NCI-H2196 (cell line): ENCODE results near the gene CTNNA3.
"Not testable (repeated sequence)": the region's sequence is repeated elsewhere in the genome, so short reads cannot be mapped to it uniquely, and the experiment has no call there.

Experiments
- DNase-seq: peaks from one replicate; lab custom pipeline; 2025; ENCODE audit not compliant: unreplicated experiment; lab: John Stamatoyannopoulos, UW

The CTNNA3 gene

GRCh38 chr10:66463611-66464010 lies 1232.4 kb downstream of the CTNNA3 start:
- no peak for DNase-seq

GRCh38 chr10:66457629-66458028 lies 1238.4 kb downstream of the CTNNA3 start:
- no peak for DNase-seq

GRCh38 chr10:66455304-66455703 lies 1240.7 kb downstream of the CTNNA3 start:
- DNase-seq: no peak

GRCh38 chr10:66440568-66440967 lies 1255.4 kb downstream of the CTNNA3 start:
- no peak for DNase-seq

- no peak for DNase-seq
Measured at GRCh38 chr10:66414943-66415342, 1281.1 kb downstream of the CTNNA3 start.

GRCh38 chr10:66405566-66405965 lies 1290.4 kb downstream of the CTNNA3 start:
- no peak for DNase-seq

GRCh38 chr10:66398669-66399068 lies 1297.3 kb downstream of the CTNNA3 start:
- no peak for DNase-seq

- no peak for DNase-seq
Measured at GRCh38 chr10:66394342-66395063, 1301.5 kb downstream of the CTNNA3 start.

GRCh38 chr10:66390926-66391325 lies 1305.1 kb downstream of the CTNNA3 start:
- DNase-seq: no peak

GRCh38 chr10:66381045-66381444 lies 1315.0 kb downstream of the CTNNA3 start:
- DNase-seq: no peak

GRCh38 chr10:66378117-66378876 lies 1317.7 kb downstream of the CTNNA3 start:
- no peak for DNase-seq

GRCh38 chr10:66368146-66368545 lies 1327.8 kb downstream of the CTNNA3 start:
- DNase-seq: no peak

GRCh38 chr10:66366163-66366562 lies 1329.8 kb downstream of the CTNNA3 start:
- no peak for DNase-seq

GRCh38 chr10:66365686-66366085 lies 1330.3 kb downstream of the CTNNA3 start:
- DNase-seq: no peak

GRCh38 chr10:66362522-66362921 lies 1333.5 kb downstream of the CTNNA3 start:
- DNase-seq: no peak

GRCh38 chr10:66353822-66354221 lies 1342.2 kb downstream of the CTNNA3 start:
- not testable (repeated sequence) for DNase-seq

- no peak for DNase-seq
Measured at GRCh38 chr10:66353422-66353821, 1342.6 kb downstream of the CTNNA3 start.

GRCh38 chr10:66350622-66351399 lies 1345.2 kb downstream of the CTNNA3 start:
- no peak for DNase-seq

- DNase-seq: no peak
Measured at GRCh38 chr10:66349726-66350125, 1346.3 kb downstream of the CTNNA3 start.

GRCh38 chr10:66349076-66349475 lies 1346.9 kb downstream of the CTNNA3 start:
- DNase-seq: no peak

GRCh38 chr10:66337211-66337610 lies 1358.8 kb downstream of the CTNNA3 start:
- DNase-seq: no peak

- no peak for DNase-seq
Measured at GRCh38 chr10:66336791-66337190, 1359.2 kb downstream of the CTNNA3 start.
